ENCODE results near the gene UVRAG.

GRCh38 chr11:75775056-75775455, 40.0 kb upstream of the UVRAG start:
- TF ChIP-seq, protein P1, sequence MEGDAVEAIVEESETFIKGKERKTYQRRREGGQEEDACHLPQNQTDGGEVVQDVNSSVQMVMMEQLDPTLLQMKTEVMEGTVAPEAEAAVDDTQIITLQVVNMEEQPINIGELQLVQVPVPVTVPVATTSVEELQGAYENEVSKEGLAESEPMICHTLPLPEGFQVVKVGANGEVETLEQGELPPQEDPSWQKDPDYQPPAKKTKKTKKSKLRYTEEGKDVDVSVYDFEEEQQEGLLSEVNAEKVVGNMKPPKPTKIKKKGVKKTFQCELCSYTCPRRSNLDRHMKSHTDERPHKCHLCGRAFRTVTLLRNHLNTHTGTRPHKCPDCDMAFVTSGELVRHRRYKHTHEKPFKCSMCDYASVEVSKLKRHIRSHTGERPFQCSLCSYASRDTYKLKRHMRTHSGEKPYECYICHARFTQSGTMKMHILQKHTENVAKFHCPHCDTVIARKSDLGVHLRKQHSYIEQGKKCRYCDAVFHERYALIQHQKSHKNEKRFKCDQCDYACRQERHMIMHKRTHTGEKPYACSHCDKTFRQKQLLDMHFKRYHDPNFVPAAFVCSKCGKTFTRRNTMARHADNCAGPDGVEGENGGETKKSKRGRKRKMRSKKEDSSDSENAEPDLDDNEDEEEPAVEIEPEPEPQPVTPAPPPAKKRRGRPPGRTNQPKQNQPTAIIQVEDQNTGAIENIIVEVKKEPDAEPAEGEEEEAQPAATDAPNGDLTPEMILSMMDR (IDR thresholded peaks at IDR 0.05), result peak; percentile 32
- TF ChIP-seq EZH2 (IDR thresholded peaks at IDR 0.05) (no peak), EZH2phosphoT487 (IDR thresholded peaks at IDR 0.05) (no peak)

Data from neural progenitor cell (in vitro differentiated cells).